ENCODE measurements around the gene SLC36A2. TPM values are rescaled to one million over a fixed set of nuclear protein-coding genes. Genes with fewer than 3 reads are reported as not detected.

SLC36A2 gene
- total and polyA plus RNA-seq, 2 donors (not counting 1 experiment from before 2014, with no cell fraction given), result not detected

DNA sequence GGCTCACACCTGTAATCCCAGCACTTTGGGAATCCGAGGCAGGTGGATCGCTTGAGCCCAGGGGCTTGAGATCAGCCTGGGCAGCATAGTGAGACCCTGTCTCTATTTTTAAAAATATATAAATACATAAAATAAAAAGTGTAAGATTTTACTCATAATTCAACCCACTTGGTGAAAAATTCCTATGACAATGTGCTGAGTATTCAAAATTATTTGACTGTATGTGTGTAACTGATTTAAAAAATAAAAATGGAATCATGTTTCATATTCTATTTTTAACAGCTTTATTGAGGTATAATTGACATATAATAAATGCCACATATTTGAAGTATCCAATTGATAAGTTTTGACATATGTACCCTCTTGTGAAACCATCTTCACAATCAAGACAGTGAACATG is 71.6 kb downstream of the SLC36A2 start:
- H3K4me2 ChIP-seq (ENCODE audit: extremely low read depth, insufficient read depth, low read length), result no peak overlapping the region
- H4K20me1 ChIP-seq (ENCODE audit: control insufficient read depth, extremely low read depth, insufficient read depth, low read length), result no peaks in the 10 kb centered on the region
- H3K4me3 ChIP-seq (replicated peaks in 1 of 4; ENCODE audit: control extremely low read depth in 1 of 4, insufficient read depth in 1 of 4, low read depth in 3 of 4, low read length in 4 of 4), result no peak overlapping the region
- H2AFZ ChIP-seq (ENCODE audit: low read length), result no peak overlapping the region
- no peaks in the 10 kb centered on the region for H3K79me2 ChIP-seq (ENCODE audit: control insufficient read depth, insufficient read depth, low read length)
- H3K36me3 ChIP-seq (ENCODE audit: control insufficient read depth, insufficient read depth, low read length), result no peaks in the 10 kb centered on the region
- H3K27me3 ChIP-seq (ENCODE audit: control insufficient read depth, insufficient read depth, low read length), result no peaks in the 10 kb centered on the region
- no peak for DNase-seq (ENCODE audit: low read depth in 2 of 2)
- no peaks in the 10 kb centered on the region for H3K4me1 ChIP-seq (ENCODE audit: control insufficient read depth, extremely low read depth, insufficient read depth, low read length)
- no peak for TF ChIP-seq EZH2 (IDR thresholded peaks at IDR 0.05; ENCODE audit: low read length, missing control alignments)
- TF ChIP-seq, protein P1, sequence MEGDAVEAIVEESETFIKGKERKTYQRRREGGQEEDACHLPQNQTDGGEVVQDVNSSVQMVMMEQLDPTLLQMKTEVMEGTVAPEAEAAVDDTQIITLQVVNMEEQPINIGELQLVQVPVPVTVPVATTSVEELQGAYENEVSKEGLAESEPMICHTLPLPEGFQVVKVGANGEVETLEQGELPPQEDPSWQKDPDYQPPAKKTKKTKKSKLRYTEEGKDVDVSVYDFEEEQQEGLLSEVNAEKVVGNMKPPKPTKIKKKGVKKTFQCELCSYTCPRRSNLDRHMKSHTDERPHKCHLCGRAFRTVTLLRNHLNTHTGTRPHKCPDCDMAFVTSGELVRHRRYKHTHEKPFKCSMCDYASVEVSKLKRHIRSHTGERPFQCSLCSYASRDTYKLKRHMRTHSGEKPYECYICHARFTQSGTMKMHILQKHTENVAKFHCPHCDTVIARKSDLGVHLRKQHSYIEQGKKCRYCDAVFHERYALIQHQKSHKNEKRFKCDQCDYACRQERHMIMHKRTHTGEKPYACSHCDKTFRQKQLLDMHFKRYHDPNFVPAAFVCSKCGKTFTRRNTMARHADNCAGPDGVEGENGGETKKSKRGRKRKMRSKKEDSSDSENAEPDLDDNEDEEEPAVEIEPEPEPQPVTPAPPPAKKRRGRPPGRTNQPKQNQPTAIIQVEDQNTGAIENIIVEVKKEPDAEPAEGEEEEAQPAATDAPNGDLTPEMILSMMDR (conservative IDR thresholded peaks at IDR 0.05 in 1 of 2, IDR thresholded peaks at IDR 0.05 in 1 of 2; ENCODE audit: low read depth in 1 of 2, low read length in 2 of 2), result no peak
- H3K27ac ChIP-seq (ENCODE audit: insufficient read depth, low read length), result no peak overlapping the region
- no peaks in the 10 kb centered on the region for H3K9me3 ChIP-seq (ENCODE audit: control insufficient read depth, insufficient read depth, low read depth, low read length)
- H3K9ac ChIP-seq (ENCODE audit: insufficient read depth, low read length), result no peak overlapping the region

DNA sequence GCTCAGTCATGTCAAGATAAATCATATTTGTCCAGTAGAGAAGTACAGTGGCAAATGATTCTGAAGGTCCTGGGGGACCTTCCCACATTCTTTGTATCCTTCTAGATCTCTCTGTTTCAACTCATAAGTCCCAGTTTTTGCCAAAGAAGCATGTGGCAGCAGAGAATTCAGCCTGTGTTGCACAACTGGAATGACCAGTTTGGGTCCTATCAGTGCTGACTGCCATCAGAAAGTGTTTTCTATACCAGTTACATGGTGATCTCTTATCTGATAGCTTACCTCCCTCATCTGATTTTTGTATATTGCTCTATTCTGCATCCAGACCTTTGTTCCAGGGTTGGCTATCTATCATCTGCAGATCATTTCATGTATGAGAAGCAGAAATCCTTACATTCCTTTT is 72.7 kb downstream of the SLC36A2 start:
- H3K4me2 ChIP-seq (ENCODE audit: extremely low read depth, insufficient read depth, low read length), result no peak overlapping the region
- H3K4me3 ChIP-seq (replicated peaks in 1 of 4; ENCODE audit: control extremely low read depth in 1 of 4, insufficient read depth in 1 of 4, low read depth in 3 of 4, low read length in 4 of 4), result no peak overlapping the region
- H4K20me1 ChIP-seq (ENCODE audit: control insufficient read depth, extremely low read depth, insufficient read depth, low read length), result no peaks in the 10 kb centered on the region
- no peaks in the 10 kb centered on the region for H3K36me3 ChIP-seq (ENCODE audit: control insufficient read depth, insufficient read depth, low read length)
- H3K27me3 ChIP-seq (ENCODE audit: control insufficient read depth, insufficient read depth, low read length), result no peaks in the 10 kb centered on the region
- no peak overlapping the region for H3K27ac ChIP-seq (ENCODE audit: insufficient read depth, low read length)
- H3K9ac ChIP-seq (ENCODE audit: insufficient read depth, low read length), result no peak overlapping the region
- no peaks in the 10 kb centered on the region for H3K79me2 ChIP-seq (ENCODE audit: control insufficient read depth, insufficient read depth, low read length)
- TF ChIP-seq, protein P1 (conservative IDR thresholded peaks at IDR 0.05 in 1 of 2, IDR thresholded peaks at IDR 0.05 in 1 of 2; ENCODE audit: low read depth in 1 of 2, low read length in 2 of 2), result no peak
- no peak for TF ChIP-seq EZH2 (IDR thresholded peaks at IDR 0.05; ENCODE audit: low read length, missing control alignments)
- H2AFZ ChIP-seq (ENCODE audit: low read length), result no peak overlapping the region
- no peaks in the 10 kb centered on the region for H3K9me3 ChIP-seq (ENCODE audit: control insufficient read depth, insufficient read depth, low read depth, low read length)
- DNase-seq (ENCODE audit: low read depth in 2 of 2), result no peak
- no peaks in the 10 kb centered on the region for H3K4me1 ChIP-seq (ENCODE audit: control insufficient read depth, extremely low read depth, insufficient read depth, low read length)

DNA sequence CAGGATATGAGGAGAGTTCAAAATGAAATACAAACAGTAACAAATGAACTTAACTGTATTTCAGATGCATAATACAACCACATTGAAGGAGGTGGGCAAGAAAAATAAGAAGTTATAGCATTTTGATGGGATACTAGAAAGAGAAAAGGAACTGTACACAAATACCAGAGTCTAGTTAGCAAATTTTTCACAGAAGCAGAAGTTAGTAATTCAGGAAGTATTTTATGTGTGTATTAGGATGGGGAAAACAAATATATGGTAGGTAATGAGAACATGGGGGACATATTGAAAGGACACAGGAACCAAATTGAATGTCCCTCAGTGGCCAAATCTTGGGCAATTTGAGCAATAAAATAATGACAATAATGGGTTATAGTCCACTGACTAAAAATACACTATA is 76.0 kb downstream of the SLC36A2 start:
- TF ChIP-seq, protein P1 (conservative IDR thresholded peaks at IDR 0.05 in 1 of 2, IDR thresholded peaks at IDR 0.05 in 1 of 2; ENCODE audit: low read depth in 1 of 2, low read length in 2 of 2), result no peak
- no peak for TF ChIP-seq EZH2 (IDR thresholded peaks at IDR 0.05; ENCODE audit: low read length, missing control alignments)
- Histone ChIP-seq H3K4me2 (ENCODE audit: extremely low read depth, insufficient read depth, low read length) (no peak overlapping the region), H3K4me3 (replicated peaks in 1 of 4; ENCODE audit: control extremely low read depth in 1 of 4, insufficient read depth in 1 of 4, low read depth in 3 of 4, low read length in 4 of 4) (no peak overlapping the region), H2AFZ (ENCODE audit: low read length) (no peak overlapping the region), H3K9ac (ENCODE audit: insufficient read depth, low read length) (no peak overlapping the region), H3K36me3 (ENCODE audit: control insufficient read depth, insufficient read depth, low read length) (peaks cover 4% of the 10 kb centered on the region), H3K79me2 (ENCODE audit: control insufficient read depth, insufficient read depth, low read length) (no peaks in the 10 kb centered on the region), H4K20me1 (ENCODE audit: control insufficient read depth, extremely low read depth, insufficient read depth, low read length) (no peaks in the 10 kb centered on the region), H3K27ac (ENCODE audit: insufficient read depth, low read length) (no peak overlapping the region), H3K4me1 (ENCODE audit: control insufficient read depth, extremely low read depth, insufficient read depth, low read length) (no peaks in the 10 kb centered on the region), H3K9me3 (ENCODE audit: control insufficient read depth, insufficient read depth, low read depth, low read length) (no peaks in the 10 kb centered on the region), H3K27me3 (ENCODE audit: control insufficient read depth, insufficient read depth, low read length) (no peaks in the 10 kb centered on the region)
- no peak for DNase-seq (ENCODE audit: low read depth in 2 of 2)
